Stomach (tissue), 9 donors: ENCODE results near the gene LSAMP. TPM values are rescaled to one million over a fixed set of nuclear protein-coding genes. Genes with fewer than 3 reads are reported as not detected.

Experiments
- DNase-seq, 2 donors: peaks; one replicate each; pipeline versions ENCODE4 v3.0.0 to v3.0.0-alpha.2; 2013 to 2019
- H3K27ac ChIP-seq, 5 donors: fragments of 200-600 bp in 4 of 5; sonication (generic) in 4 of 5; one replicate each; pipeline ENCODE4 v1.5.1; 2013 to 2019; ENCODE audit warnings: mild to moderate bottlenecking in 1 of 5, moderate library complexity in 1 of 5
- H3K27me3 ChIP-seq, 3 donors: fragments of 200-600 bp; sonication (generic); one replicate each; pipeline ENCODE4 v1.5.1; 2017 to 2019; ENCODE audit warnings: mixed run types in 1 of 3
- H3K36me3 ChIP-seq, 4 donors: fragments of 200-600 bp; sonication (generic); 1 replicate in 3 of 4; 2 replicates in 1 of 4; pipeline ENCODE4 v1.5.1; 2016 to 2019
- H3K4me1 ChIP-seq, 4 donors: fragments of 200-600 bp; sonication (generic); one replicate each; pipeline ENCODE4 v1.5.1; 2016 to 2019
- H3K4me3 ChIP-seq, 4 donors: fragments of 200-600 bp; sonication (generic) in 3 of 4; one replicate each; pipeline ENCODE4 v1.5.1; 2016 to 2019; ENCODE audit warnings: mild to moderate bottlenecking in 1 of 4
- H3K9me3 ChIP-seq, 4 donors: fragments of 200-600 bp; sonication (generic); one replicate each; pipeline ENCODE4 v1.5.1; 2016 to 2019
- CTCF ChIP-seq, 7 experiments: fragments of 450-650 bp in 4 of 7; fragments of 200-600 bp in 3 of 7; sonication (generic) in 3 of 7; IDR thresholded peaks; one replicate each; pipeline ENCODE4 v1.5.1; 2016 to 2019; ENCODE audit warnings: antibody characterized with exemption in 7 of 7, control low read depth in 2 of 7, mild to moderate bottlenecking in 1 of 7
- EP300 ChIP-seq: sonication (generic); formaldehyde crosslinking; IDR thresholded peaks from one replicate; pipeline ENCODE4 v1.6.1; 2017; ENCODE audit warnings: antibody characterized with exemption
- POLR2A ChIP-seq, 4 donors: fragments of 450-650 bp; IDR thresholded peaks; one replicate each; pipeline ENCODE4 v1.6.1; 2016; ENCODE audit warnings: antibody characterized with exemption in 4 of 4, control low read depth in 2 of 4, mild to moderate bottlenecking in 1 of 4, moderate library complexity in 1 of 4
- POLR2AphosphoS5 ChIP-seq, 3 donors: sonication (generic); formaldehyde crosslinking; IDR thresholded peaks; one replicate each; pipeline ENCODE4 v1.6.1; 2016; ENCODE audit warnings: antibody characterized with exemption in 3 of 3
- WGBS, 5 donors: extraction: QIAGEN DNeasy Blood & Tissue Kit in 3 of 5; methylation state at CpG; one replicate each; pipeline versions ENCODE4 v1.1.5 to v1.1.7; 2013 to 2018; 5-methylcytosine and 5-hydroxymethylcytosine counted together
- intact Hi-C: fragments of 100-400 bp; cut with DNase I; formaldehyde crosslinking; loops from one replicate; pipeline ENCODE4 v1.15.1; 2023; ENCODE audit warnings: low total_unique reads
- polyA plus RNA-seq, 3 donors: library from polyadenylated mRNA; stranded (reverse); fragments of 200-250 nt; gene quantifications; one replicate each; pipeline ENCODE4 v1.2.3, GENCODE V29; 2013
- total RNA-seq, 5 donors: library from RNA; depleted of rRNA; stranded (reverse); fragments of >200 nt; gene quantifications; one replicate each; pipeline versions ENCODE4 v1.1.0 to v1.2.3, GENCODE V29; 2014 to 2016
- donor health status: healthy with polysubstance abuse.
- donor health status: Bipolar disorder and iron deficiency.
- donor health status: healthy.

The LSAMP gene
- total and polyA plus RNA-seq, 8 donors: 1.1 to 20.7 (median 1.7) TPM

GRCh38 chr3:116037954-116038911 is 407.1 kb downstream of the LSAMP start:
- no peak overlapping the region for H3K27ac ChIP-seq
- WGBS, 5 donors: 75 to 81% (median 75%) methylated on average over 5 of the region's 5 CpGs
- H3K36me3 ChIP-seq: no peaks in the 10 kb centered on the region
- H3K4me3 ChIP-seq: no peak overlapping the region
- DNase-seq: no peak
- no peaks in the 10 kb centered on the region for H3K27me3 ChIP-seq
- TF ChIP-seq CTCF (IDR thresholded peaks at IDR 0.05): no peak
- no peak for TF ChIP-seq POLR2AphosphoS5 (IDR thresholded peaks at IDR 0.05)
- no peak for TF ChIP-seq POLR2A (IDR thresholded peaks at IDR 0.05)
- TF ChIP-seq EP300: no peak
- H3K4me1 ChIP-seq: no peaks in the 10 kb centered on the region
- H3K9me3 ChIP-seq: no peaks in the 10 kb centered on the region
- intact Hi-C loops: no loop called here

- Histone ChIP-seq H3K4me3 (no peak overlapping the region), H3K9me3 (no peaks in the 10 kb centered on the region), H3K4me1 (no peaks in the 10 kb centered on the region), H3K36me3 (no peaks in the 10 kb centered on the region), H3K27me3 (no peaks in the 10 kb centered on the region), H3K27ac (no peak overlapping the region)
- WGBS, 5 donors: 36 to 53% (median 49%) methylated on average over 3 of the region's 3 CpGs
- no peak for DNase-seq
- intact Hi-C loops: no loop called here
- TF ChIP-seq EP300: no peak
- TF ChIP-seq POLR2A (IDR thresholded peaks at IDR 0.05): no peak
- TF ChIP-seq CTCF (IDR thresholded peaks at IDR 0.05): no peak
- no peak for TF ChIP-seq POLR2AphosphoS5 (IDR thresholded peaks at IDR 0.05)
Measured at GRCh38 chr3:116035429-116035828, 409.9 kb downstream of the LSAMP start.

- H3K27me3 ChIP-seq: no peaks in the 10 kb centered on the region
- intact Hi-C loops: no loop called here
- H3K27ac ChIP-seq: no peak overlapping the region
- WGBS, 5 donors: 29 to 59% (median 44%) methylated on average over 1 of the region's 1 CpG
- no peak overlapping the region for H3K4me3 ChIP-seq
- no peak for DNase-seq
- no peaks in the 10 kb centered on the region for H3K4me1 ChIP-seq
- H3K9me3 ChIP-seq: no peaks in the 10 kb centered on the region
- H3K36me3 ChIP-seq: no peaks in the 10 kb centered on the region
- TF ChIP-seq POLR2AphosphoS5 (IDR thresholded peaks at IDR 0.05): no peak
- TF ChIP-seq CTCF (IDR thresholded peaks at IDR 0.05): no peak
- no peak for TF ChIP-seq EP300
- no peak for TF ChIP-seq POLR2A (IDR thresholded peaks at IDR 0.05)
Measured at GRCh38 chr3:116034794-116035193, 410.5 kb downstream of the LSAMP start.

- Histone ChIP-seq H3K4me1 (no peaks in the 10 kb centered on the region), H3K27me3 (no peaks in the 10 kb centered on the region), H3K9me3 (no peaks in the 10 kb centered on the region), H3K27ac (no peak overlapping the region), H3K4me3 (no peak overlapping the region), H3K36me3 (no peaks in the 10 kb centered on the region)
- 50 to 79% (median 65%) methylated on average over 2 of the region's 2 CpGs for WGBS, 5 donors
- TF ChIP-seq POLR2AphosphoS5 (IDR thresholded peaks at IDR 0.05) (no peak), EP300 (no peak), CTCF (IDR thresholded peaks at IDR 0.05) (no peak), POLR2A (IDR thresholded peaks at IDR 0.05) (no peak)
- DNase-seq: no peak
- intact Hi-C loops: no loop called here
Measured at GRCh38 chr3:116034086-116034485, 411.2 kb downstream of the LSAMP start.
